ENCODE measurements around the gene CPED1.
"Not testable (repeated sequence)": the region's sequence is repeated elsewhere in the genome, so short reads cannot be mapped to it uniquely, and the experiment has no call there.

The CPED1 gene

GRCh38 chr7:121269798-121270197 is 281.3 kb downstream of the CPED1 start:
- DNase-seq, result no peak

GRCh38 chr7:121271098-121271497 is 282.6 kb downstream of the CPED1 start:
- no peak for DNase-seq

- no peak for DNase-seq
These were observed 283.4 kb downstream of the CPED1 start for GRCh38 chr7:121271916-121272315.

GRCh38 chr7:121272676-121273075 is 284.2 kb downstream of the CPED1 start:
- DNase-seq, result no peak

- DNase-seq, result no peak
These were observed 285.1 kb downstream of the CPED1 start for GRCh38 chr7:121273467-121274167.

- DNase-seq, result no peak
These were observed 286.0 kb downstream of the CPED1 start for GRCh38 chr7:121274467-121274866.

- DNase-seq, result no peak
These were observed 286.7 kb downstream of the CPED1 start for GRCh38 chr7:121275204-121275603.

GRCh38 chr7:121276313-121276712 is 287.8 kb downstream of the CPED1 start:
- DNase-seq, result no peak

GRCh38 chr7:121278120-121279021 is 289.9 kb downstream of the CPED1 start:
- DNase-seq, result no peak

GRCh38 chr7:121279060-121279620 is 290.6 kb downstream of the CPED1 start:
- DNase-seq, result no peak

GRCh38 chr7:121279822-121280221 is 291.3 kb downstream of the CPED1 start:
- no peak for DNase-seq

GRCh38 chr7:121280656-121281055 is 292.1 kb downstream of the CPED1 start:
- DNase-seq, result no peak

GRCh38 chr7:121282129-121282528 is 293.6 kb downstream of the CPED1 start:
- no peak for DNase-seq

- no peak for DNase-seq
These were observed 296.7 kb downstream of the CPED1 start for GRCh38 chr7:121285066-121285667.

GRCh38 chr7:121286186-121286585 is 297.7 kb downstream of the CPED1 start:
- DNase-seq, result no peak

- DNase-seq, result no peak
These were observed 298.5 kb downstream of the CPED1 start for GRCh38 chr7:121286742-121287734.

GRCh38 chr7:121288894-121289293 is 300.4 kb downstream of the CPED1 start:
- DNase-seq, result no peak

GRCh38 chr7:121289930-121290329 is 301.4 kb downstream of the CPED1 start:
- DNase-seq, result not testable (repeated sequence)

- DNase-seq, result no peak
These were observed 306.0 kb downstream of the CPED1 start for GRCh38 chr7:121294448-121294992.

GRCh38 chr7:121297843-121298242 is 309.3 kb downstream of the CPED1 start:
- no peak for DNase-seq

- no peak for DNase-seq
These were observed 310.3 kb downstream of the CPED1 start for GRCh38 chr7:121298831-121299239.

Data from NCI-H446 treated with DMSO at 0.1 percent for 48 hours (cell line).